GM21381 (cell line): ENCODE results near the gene PRTFDC1.

Experiments used
- ATAC-seq: cut with Tn5 transposase; IDR thresholded peaks from one replicate; pipeline ENCODE4 v1.9.1; 2021; ENCODE audit warnings: mild to moderate bottlenecking, moderate library complexity; ENCODE audit not compliant: unreplicated experiment

PRTFDC1 gene

DNA sequence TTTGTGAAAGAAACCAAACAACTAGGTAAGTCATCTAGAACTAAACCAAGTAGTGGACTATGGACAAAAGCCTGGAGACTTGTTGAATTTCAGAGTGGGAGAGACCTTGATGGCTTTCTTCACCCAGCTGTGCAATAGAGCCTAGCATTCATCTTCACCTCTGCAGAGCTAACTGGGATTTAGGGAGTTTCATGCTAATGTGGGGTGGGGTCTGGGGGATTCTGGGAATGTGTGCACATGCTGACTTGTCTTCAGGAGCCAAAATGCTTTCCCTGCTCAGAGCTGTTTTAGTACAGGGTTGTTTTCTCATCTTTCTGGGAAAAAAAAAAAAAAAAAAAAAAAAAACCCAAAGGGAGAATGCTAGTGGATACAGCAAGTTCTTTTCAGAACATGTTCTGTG, 147.4 kb downstream of the PRTFDC1 start:
- no peak for ATAC-seq

DNA sequence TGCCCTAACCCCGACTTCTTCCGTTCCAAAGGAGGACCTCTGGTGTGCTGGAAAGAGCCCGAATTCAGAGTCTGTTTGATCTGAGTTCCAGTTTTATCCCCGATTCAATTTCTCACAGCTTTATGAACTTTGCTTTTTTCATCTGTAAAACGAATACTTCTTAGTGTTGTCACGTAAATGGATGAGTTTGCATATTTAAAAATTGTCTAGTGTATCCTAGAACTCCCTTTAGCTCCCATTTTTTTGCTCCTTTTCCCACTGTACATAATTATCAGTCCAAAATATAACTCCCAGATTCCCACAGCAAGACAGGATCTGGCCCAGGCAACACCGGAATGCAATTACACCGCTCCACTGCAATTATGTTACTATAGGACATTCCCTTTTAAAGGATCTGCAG, 148.0 kb downstream of the PRTFDC1 start:
- ATAC-seq, result no peak

- no peak for ATAC-seq
Measured at GRCh38 chr10:24802378-24802777, 150.0 kb downstream of the PRTFDC1 start.

- no peak for ATAC-seq
Measured at GRCh38 chr10:24800861-24801260, 151.5 kb downstream of the PRTFDC1 start.
